Calu3 (cell line): Measurements from ENCODE around the gene DUSP10. TPM values are rescaled to one million over a fixed set of nuclear protein-coding genes. Genes with fewer than 3 reads are reported as not detected.

Experiments used
- BruUV-seq: library from RNA; stranded (reverse); fragments of 400-500 nt; replicated peaks from 2 replicates; lab custom pipeline; 2021; lab: Mats Ljungman, UMichigan
- CTCF ChIA-PET: fragments of 300-600 bp; sonication (Branson Sonifier 250); formaldehyde crosslinking; loops from one replicate; lab custom pipeline; 2022; ENCODE audit warnings: antibody characterized with exemption; lab: Charles Lee
- DNase-seq: peaks from one replicate; pipeline ENCODE4 v3.0.0; 2022
- H3K27ac Mint-ChIP-seq: one replicate; pipeline ENCODE4 v1.8.0; 2022; ENCODE audit warnings: mixed read lengths; ENCODE audit not compliant: unreplicated experiment
- H3K27me3 Mint-ChIP-seq: one replicate; pipeline ENCODE4 v1.8.0; 2022; ENCODE audit warnings: mixed read lengths; ENCODE audit not compliant: unreplicated experiment
- H3K36me3 Mint-ChIP-seq: one replicate; pipeline ENCODE4 v1.8.0; 2022; ENCODE audit warnings: mild to moderate bottlenecking, moderate library complexity, mixed read lengths; ENCODE audit not compliant: insufficient read depth, unreplicated experiment
- H3K4me1 Mint-ChIP-seq: one replicate; pipeline ENCODE4 v1.8.0; 2022; ENCODE audit warnings: mild to moderate bottlenecking, low read depth, mixed read lengths; ENCODE audit not compliant: unreplicated experiment
- H3K4me3 Mint-ChIP-seq: one replicate; pipeline ENCODE4 v1.8.0; 2022; ENCODE audit warnings: mild to moderate bottlenecking, low read depth, moderate library complexity, mixed read lengths; ENCODE audit not compliant: unreplicated experiment
- H3K9me3 Mint-ChIP-seq: one replicate; pipeline ENCODE4 v1.8.0; 2022; ENCODE audit warnings: low read depth, mixed read lengths; ENCODE audit not compliant: unreplicated experiment
- intact Hi-C: fragments of 100-400 bp; cut with micrococcal nuclease; formaldehyde crosslinking; loops from one replicate; pipeline ENCODE4 v1.10.0; 2022; ENCODE audit not compliant: unreplicated experiment
- total RNA-seq: library from RNA; stranded (reverse); gene quantifications from 2 replicates; pipeline ENCODE4 v1.2.3, GENCODE V29; 2022
- TF ChIP-seq, protein P1 (sequence below): fragments of 200-600 bp; IDR thresholded peaks from one replicate; pipeline ENCODE4 v1.8.0; 2022; ENCODE audit warnings: antibody characterized with exemption; ENCODE audit not compliant: unreplicated experiment

Gene DUSP10
- total RNA-seq, 1 experiment from 2014 or later = 55.1 TPM

GRCh38 chr1:221708987-221709386 lies 32.9 kb downstream of the DUSP10 start:
- Mint-ChIP-seq H3K4me1 (peaks cover 57% of the 10 kb centered on the region), H3K27ac (peak overlapping the region; percentile 93), H3K27me3 (no peaks in the 10 kb centered on the region), H3K36me3 (peaks cover 57% of the 10 kb centered on the region), H3K9me3 (no peaks in the 10 kb centered on the region), H3K4me3 (peak overlapping the region; percentile 31)
- BruUV-seq = no TSS peak
- peak; percentile 72 for DNase-seq
- TF ChIP-seq, protein P1, sequence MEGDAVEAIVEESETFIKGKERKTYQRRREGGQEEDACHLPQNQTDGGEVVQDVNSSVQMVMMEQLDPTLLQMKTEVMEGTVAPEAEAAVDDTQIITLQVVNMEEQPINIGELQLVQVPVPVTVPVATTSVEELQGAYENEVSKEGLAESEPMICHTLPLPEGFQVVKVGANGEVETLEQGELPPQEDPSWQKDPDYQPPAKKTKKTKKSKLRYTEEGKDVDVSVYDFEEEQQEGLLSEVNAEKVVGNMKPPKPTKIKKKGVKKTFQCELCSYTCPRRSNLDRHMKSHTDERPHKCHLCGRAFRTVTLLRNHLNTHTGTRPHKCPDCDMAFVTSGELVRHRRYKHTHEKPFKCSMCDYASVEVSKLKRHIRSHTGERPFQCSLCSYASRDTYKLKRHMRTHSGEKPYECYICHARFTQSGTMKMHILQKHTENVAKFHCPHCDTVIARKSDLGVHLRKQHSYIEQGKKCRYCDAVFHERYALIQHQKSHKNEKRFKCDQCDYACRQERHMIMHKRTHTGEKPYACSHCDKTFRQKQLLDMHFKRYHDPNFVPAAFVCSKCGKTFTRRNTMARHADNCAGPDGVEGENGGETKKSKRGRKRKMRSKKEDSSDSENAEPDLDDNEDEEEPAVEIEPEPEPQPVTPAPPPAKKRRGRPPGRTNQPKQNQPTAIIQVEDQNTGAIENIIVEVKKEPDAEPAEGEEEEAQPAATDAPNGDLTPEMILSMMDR = no peak
- intact Hi-C loops = no loop called here
- CTCF ChIA-PET = interaction anchor here (0.6 to 1.3 kb wide), 18 partner anchors 9 to 1410 kb away, joined by 3 to 13 read pairs (median 6); no protein-coding TSS in a partner anchor

DNA sequence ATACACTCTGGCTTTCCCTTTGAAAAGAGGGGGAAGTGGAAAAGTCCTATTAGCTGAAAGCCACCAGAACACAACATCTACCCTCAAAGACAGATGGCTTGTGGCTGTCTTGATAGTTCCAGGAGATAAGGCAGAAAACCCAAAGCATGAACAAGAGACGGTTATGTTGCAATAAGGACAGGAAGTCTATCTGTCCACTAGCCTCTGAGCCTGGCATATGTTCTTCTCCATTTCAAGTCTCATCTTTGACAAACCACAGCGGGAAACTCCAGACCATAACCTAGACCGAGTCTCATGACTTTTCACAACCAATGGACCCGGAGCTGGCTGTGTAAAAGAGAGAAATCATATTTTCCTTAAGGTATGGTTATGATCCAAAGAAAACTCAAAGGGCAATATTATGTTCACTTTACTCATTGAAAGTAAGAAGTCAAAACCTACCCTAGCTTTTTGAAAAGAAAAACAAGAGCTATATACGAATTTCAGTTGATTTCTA lies 33.8 kb downstream of the DUSP10 start:
- peaks cover 57% of the 10 kb centered on the region for H3K36me3 Mint-ChIP-seq
- no peak for DNase-seq
- intact Hi-C loops = no loop called here
- no peaks in the 10 kb centered on the region for H3K27me3 Mint-ChIP-seq
- CTCF ChIA-PET = interaction anchor here (1.3 kb wide), 2 partner anchors 18 to 344 kb away, joined by 5 to 6 read pairs; no protein-coding TSS in a partner anchor
- peaks cover 51% of the 10 kb centered on the region for H3K4me1 Mint-ChIP-seq
- H3K9me3 Mint-ChIP-seq = no peaks in the 10 kb centered on the region
- H3K4me3 Mint-ChIP-seq = no peak overlapping the region
- peak overlapping the region; percentile 93 for H3K27ac Mint-ChIP-seq
- TF ChIP-seq, protein P1 = no peak
- no TSS peak for BruUV-seq

DNA sequence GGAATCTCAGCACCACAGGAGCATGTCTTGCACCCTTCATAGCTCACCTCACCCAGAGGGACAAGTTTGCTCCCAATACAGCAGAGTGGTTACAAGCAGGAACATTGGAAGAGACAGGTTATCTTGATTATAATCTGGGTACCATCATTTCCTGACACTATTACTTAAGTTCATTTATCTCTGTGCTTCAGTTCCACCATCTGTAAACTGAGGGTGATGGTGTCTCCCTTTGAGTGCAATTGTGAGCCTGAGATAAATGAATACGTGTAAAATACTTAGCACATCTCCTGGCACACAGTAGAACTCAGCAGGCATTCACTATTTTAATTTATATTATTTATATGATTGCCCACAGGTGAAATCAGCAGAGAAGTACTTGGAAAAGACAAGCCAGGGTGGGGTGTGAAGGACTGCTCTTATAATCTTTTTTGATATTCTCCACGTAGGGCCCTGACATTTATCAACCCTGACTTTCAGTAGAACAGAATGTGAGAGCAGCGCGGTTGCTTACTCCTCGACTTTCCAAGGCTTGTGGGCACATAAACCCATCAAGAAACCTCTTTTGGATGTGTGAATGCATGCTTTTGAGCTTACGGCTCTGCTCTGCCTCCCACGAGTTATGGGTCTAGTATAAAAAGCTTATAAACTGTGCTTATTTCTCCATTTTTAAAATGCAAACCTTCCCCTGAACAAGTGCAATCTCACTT lies 34.9 kb downstream of the DUSP10 start:
- TF ChIP-seq, protein P1 = no peak
- Mint-ChIP-seq H3K4me3 (no peak overlapping the region), H3K36me3 (peaks cover 58% of the 10 kb centered on the region), H3K9me3 (no peaks in the 10 kb centered on the region), H3K4me1 (peaks cover 40% of the 10 kb centered on the region), H3K27me3 (no peaks in the 10 kb centered on the region), H3K27ac (no peak overlapping the region)
- no peak for DNase-seq
- CTCF ChIA-PET = interaction anchor here (1.3 kb wide), 1 partner anchor 17 kb away, joined by 6 read pairs; no protein-coding TSS in a partner anchor
- no TSS peak for BruUV-seq
- intact Hi-C loops = no loop called here

GRCh38 chr1:221706191-221706590 lies 35.7 kb downstream of the DUSP10 start:
- no peaks in the 10 kb centered on the region for H3K9me3 Mint-ChIP-seq
- intact Hi-C loops = no loop called here
- CTCF ChIA-PET = no interaction called here
- no peak overlapping the region for H3K4me3 Mint-ChIP-seq
- peaks cover 32% of the 10 kb centered on the region for H3K4me1 Mint-ChIP-seq
- no peak overlapping the region for H3K27ac Mint-ChIP-seq
- no peak for DNase-seq
- no TSS peak for BruUV-seq
- TF ChIP-seq, protein P1 = no peak
- peaks cover 66% of the 10 kb centered on the region for H3K36me3 Mint-ChIP-seq
- H3K27me3 Mint-ChIP-seq = no peaks in the 10 kb centered on the region
